Osteocyte (in vitro differentiated cells): Measurements from ENCODE around the gene ACKR3. TPM values are rescaled to one million over a fixed set of nuclear protein-coding genes. Genes with fewer than 3 reads are reported as not detected.
A peak's percentile ranks its signal among the peaks of the same experiment; 100 is the strongest.

Experiments used
- DNase-seq: peaks from one replicate; pipeline ENCODE4 v3.0.0; 2021; ENCODE audit warnings: mixed read lengths; ENCODE audit not compliant: unreplicated experiment; ENCODE audit errors: extremely low spot score
- H3K27ac Mint-ChIP-seq: one replicate; pipeline ENCODE4 v1.8.0; 2021; ENCODE audit warnings: mild to moderate bottlenecking, mixed read lengths; ENCODE audit not compliant: unreplicated experiment
- H3K27me3 Mint-ChIP-seq: one replicate; pipeline ENCODE4 v1.8.0; 2021; ENCODE audit warnings: mixed read lengths; ENCODE audit not compliant: unreplicated experiment
- H3K36me3 Mint-ChIP-seq: one replicate; pipeline ENCODE4 v1.8.0; 2021; ENCODE audit warnings: mixed read lengths; ENCODE audit not compliant: unreplicated experiment
- H3K4me1 Mint-ChIP-seq: one replicate; pipeline ENCODE4 v1.8.0; 2021; ENCODE audit warnings: mixed read lengths; ENCODE audit not compliant: unreplicated experiment
- H3K4me3 Mint-ChIP-seq: one replicate; pipeline ENCODE4 v1.8.0; 2021; ENCODE audit warnings: mild to moderate bottlenecking, moderate library complexity, mixed read lengths; ENCODE audit not compliant: unreplicated experiment
- H3K9me3 Mint-ChIP-seq: one replicate; pipeline ENCODE4 v1.8.0; 2021; ENCODE audit warnings: mixed read lengths; ENCODE audit not compliant: unreplicated experiment
- total RNA-seq: library from RNA; stranded (reverse); gene quantifications from 2 replicates; pipeline ENCODE4 v1.2.1, GENCODE V29; 2021
- TF ChIP-seq, protein P1 (sequence below): fragments of 200-600 bp; sonication (generic); IDR thresholded peaks from 2 replicates; pipeline ENCODE4 v1.5.0; 2021; ENCODE audit warnings: antibody characterized with exemption, mild to moderate bottlenecking, moderate library complexity

Gene ACKR3
- total RNA-seq, 1 donor from 2014 or later: 36.9 TPM

GRCh38 chr2:236533343-236533742 lies 36.3 kb upstream of the ACKR3 start:
- Mint-ChIP-seq H3K9me3 (no peaks in the 10 kb centered on the region), H3K27ac (no peak overlapping the region), H3K4me1 (peaks cover 24% of the 10 kb centered on the region), H3K4me3 (no peak overlapping the region), H3K27me3 (no peaks in the 10 kb centered on the region), H3K36me3 (no peaks in the 10 kb centered on the region)
- DNase-seq: no peak
- TF ChIP-seq, protein P1, sequence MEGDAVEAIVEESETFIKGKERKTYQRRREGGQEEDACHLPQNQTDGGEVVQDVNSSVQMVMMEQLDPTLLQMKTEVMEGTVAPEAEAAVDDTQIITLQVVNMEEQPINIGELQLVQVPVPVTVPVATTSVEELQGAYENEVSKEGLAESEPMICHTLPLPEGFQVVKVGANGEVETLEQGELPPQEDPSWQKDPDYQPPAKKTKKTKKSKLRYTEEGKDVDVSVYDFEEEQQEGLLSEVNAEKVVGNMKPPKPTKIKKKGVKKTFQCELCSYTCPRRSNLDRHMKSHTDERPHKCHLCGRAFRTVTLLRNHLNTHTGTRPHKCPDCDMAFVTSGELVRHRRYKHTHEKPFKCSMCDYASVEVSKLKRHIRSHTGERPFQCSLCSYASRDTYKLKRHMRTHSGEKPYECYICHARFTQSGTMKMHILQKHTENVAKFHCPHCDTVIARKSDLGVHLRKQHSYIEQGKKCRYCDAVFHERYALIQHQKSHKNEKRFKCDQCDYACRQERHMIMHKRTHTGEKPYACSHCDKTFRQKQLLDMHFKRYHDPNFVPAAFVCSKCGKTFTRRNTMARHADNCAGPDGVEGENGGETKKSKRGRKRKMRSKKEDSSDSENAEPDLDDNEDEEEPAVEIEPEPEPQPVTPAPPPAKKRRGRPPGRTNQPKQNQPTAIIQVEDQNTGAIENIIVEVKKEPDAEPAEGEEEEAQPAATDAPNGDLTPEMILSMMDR: no peak

DNA sequence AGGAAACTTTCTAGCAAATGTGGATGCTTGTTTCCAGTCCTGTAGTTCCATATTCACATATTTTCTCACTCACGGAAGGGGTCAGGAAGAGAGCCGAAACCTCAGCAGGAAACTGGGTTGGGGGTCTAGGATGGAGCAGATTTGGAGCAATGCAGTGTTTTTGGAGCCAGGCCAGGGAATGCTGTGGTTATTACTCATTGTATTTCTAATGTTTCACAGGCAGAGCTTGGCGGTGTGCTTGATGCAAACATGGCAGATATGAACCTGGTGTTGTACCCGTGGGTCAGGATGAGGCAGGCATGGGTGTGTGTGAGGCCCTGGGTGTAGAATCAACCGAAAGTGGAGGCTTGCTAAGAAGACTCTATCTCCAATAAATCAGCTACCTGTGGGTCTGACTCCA lies 34.6 kb upstream of the ACKR3 start:
- Mint-ChIP-seq H3K27me3 (no peaks in the 10 kb centered on the region), H3K9me3 (no peaks in the 10 kb centered on the region), H3K4me1 (peaks cover 24% of the 10 kb centered on the region), H3K27ac (peak overlapping the region; percentile 72), H3K4me3 (no peak overlapping the region), H3K36me3 (no peaks in the 10 kb centered on the region)
- TF ChIP-seq, protein P1: no peak
- peak; percentile 90 for DNase-seq

DNA sequence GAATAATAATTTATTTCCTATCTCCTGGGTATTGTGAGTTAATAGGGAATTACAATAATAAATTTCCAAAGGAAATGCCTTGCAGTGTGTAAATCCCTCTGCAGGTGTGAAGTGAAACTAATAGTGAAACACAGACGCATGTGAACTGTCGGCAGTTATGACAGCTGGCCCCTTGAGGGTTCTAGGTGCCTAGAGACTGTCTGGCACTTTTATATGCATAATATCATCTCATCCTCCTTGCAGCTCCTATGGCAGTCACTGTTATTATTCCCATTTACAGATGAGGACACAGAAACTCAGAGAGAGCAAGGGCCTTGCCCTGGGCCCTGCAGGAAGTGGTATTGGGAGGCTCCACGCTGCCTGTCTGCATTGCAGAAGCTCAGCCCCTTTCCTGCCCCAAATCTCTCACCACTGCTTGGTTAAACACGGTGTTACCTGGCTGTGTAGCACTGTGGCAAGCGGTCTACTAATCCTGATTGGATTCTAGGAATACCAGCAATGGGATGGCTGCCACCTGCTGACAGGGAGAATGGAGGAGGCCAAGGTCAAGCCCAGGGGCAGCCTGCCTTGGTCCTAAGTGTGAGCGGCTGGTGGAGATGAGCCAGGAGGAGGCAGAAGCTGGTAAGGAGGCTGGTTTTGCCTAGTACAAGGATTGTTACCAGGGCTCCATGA lies 32.8 kb upstream of the ACKR3 start:
- Mint-ChIP-seq H3K4me1 (peaks cover 24% of the 10 kb centered on the region), H3K9me3 (no peaks in the 10 kb centered on the region), H3K27me3 (peaks cover 4% of the 10 kb centered on the region), H3K27ac (no peak overlapping the region), H3K36me3 (no peaks in the 10 kb centered on the region), H3K4me3 (no peak overlapping the region)
- TF ChIP-seq, protein P1: no peak
- no peak for DNase-seq

DNA sequence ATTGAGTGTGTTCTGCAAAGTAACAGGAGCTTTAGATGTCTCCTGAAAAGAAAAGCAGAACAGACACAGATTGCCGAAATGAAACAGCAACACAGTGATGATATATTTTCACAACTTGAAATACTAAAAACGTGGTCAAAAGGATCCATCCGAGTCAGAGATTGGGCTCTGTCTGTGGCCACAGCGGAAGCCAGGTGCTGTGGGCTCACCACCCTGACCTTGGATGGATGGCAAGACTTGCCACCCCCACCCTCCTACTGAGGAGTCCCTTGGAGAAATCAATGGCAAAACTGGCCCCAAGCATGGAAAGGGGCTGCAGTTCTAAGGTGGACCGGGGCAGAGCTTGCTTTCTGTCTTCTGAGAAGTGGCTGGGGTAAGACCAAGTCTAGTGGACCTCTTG lies 31.4 kb upstream of the ACKR3 start:
- no peak for DNase-seq
- Mint-ChIP-seq H3K4me3 (no peak overlapping the region), H3K4me1 (peaks cover 24% of the 10 kb centered on the region), H3K27me3 (peaks cover 5% of the 10 kb centered on the region), H3K9me3 (no peaks in the 10 kb centered on the region), H3K36me3 (no peaks in the 10 kb centered on the region), H3K27ac (no peak overlapping the region)
- TF ChIP-seq, protein P1: no peak

GRCh38 chr2:236541008-236541562 lies 28.5 kb upstream of the ACKR3 start:
- DNase-seq: no peak
- Mint-ChIP-seq H3K4me1 (peaks cover 4% of the 10 kb centered on the region), H3K9me3 (no peaks in the 10 kb centered on the region), H3K36me3 (no peaks in the 10 kb centered on the region), H3K27me3 (peaks cover 5% of the 10 kb centered on the region), H3K4me3 (no peak overlapping the region), H3K27ac (no peak overlapping the region)
- TF ChIP-seq, protein P1: no peak
